Suppressor macrophage treated with lipopolysaccharide for 1 hour (primary cell): ENCODE measurements around the gene XKR8.
A peak's percentile ranks its signal among the peaks of the same experiment; 100 is the strongest.
"Not testable (repeated sequence)": the region's sequence is repeated elsewhere in the genome, so short reads cannot be mapped to it uniquely, and the experiment has no call there.

Experiments
- DNase-seq, 3 donors: peaks; one replicate each; pipeline ENCODE4 v3.0.0-alpha.2; 2020 to 2022

Gene XKR8

DNA sequence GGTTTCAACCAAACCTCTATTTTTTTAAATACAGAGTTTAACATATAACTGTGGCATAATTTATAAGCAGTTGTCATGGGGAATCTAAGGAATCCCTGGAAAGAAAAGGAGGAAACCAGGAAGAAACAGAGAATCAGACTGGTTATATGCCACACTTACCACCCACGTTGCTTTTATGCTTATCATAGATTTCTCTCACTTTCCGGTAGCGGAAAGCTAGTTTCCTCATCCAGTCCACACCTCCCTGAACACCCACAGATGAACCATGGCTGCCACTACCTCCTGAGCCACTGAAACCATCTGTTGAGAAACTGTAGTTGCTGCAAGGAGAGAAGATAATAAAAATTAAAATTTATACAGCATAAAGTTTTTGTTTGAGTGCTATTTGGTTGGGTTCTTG is 33.5 kb downstream of the XKR8 start:
- DNase-seq = peak; percentile 51 to 58 (median 55)

- peak; percentile 59 to 66 (median 62) for DNase-seq
These were observed 34.3 kb downstream of the XKR8 start for GRCh38 chr1:27994060-27994459.

- DNase-seq = not testable (repeated sequence)
These were observed 34.8 kb downstream of the XKR8 start for GRCh38 chr1:27994526-27994925.

GRCh38 chr1:27999055-27999454 is 39.3 kb downstream of the XKR8 start:
- no peak for DNase-seq

- DNase-seq = no peak
These were observed 42.8 kb downstream of the XKR8 start for GRCh38 chr1:28002600-28002999.

- DNase-seq = not testable (repeated sequence)
These were observed 43.3 kb downstream of the XKR8 start for GRCh38 chr1:28003117-28003516.

DNA sequence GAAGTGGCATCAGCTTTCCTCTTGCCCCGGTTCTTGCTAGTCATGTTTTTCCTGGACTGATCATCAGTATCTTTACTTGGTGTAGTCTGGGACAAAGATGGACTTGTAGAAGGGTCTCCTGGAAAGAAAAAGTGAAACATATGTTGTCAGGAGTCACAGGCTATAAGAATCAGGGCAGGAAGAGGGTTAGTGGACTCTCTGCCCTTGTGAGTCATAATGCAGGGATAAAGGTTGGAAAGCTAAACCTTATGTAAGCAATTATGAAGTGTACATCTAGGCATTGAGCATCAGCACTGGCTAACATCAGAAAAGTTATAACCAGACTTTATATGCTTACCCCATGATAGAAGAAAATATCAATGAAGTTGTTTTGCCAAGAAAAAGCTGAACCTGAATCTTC is 51.2 kb downstream of the XKR8 start:
- no peak for DNase-seq
